GM21515 (cell line): ENCODE data around the gene TMEM9.

Source experiments
- ATAC-seq: cut with Tn5 transposase; IDR thresholded peaks from one replicate; pipeline ENCODE4 v1.9.1; 2021; ENCODE audit not compliant: unreplicated experiment

TMEM9 gene

DNA sequence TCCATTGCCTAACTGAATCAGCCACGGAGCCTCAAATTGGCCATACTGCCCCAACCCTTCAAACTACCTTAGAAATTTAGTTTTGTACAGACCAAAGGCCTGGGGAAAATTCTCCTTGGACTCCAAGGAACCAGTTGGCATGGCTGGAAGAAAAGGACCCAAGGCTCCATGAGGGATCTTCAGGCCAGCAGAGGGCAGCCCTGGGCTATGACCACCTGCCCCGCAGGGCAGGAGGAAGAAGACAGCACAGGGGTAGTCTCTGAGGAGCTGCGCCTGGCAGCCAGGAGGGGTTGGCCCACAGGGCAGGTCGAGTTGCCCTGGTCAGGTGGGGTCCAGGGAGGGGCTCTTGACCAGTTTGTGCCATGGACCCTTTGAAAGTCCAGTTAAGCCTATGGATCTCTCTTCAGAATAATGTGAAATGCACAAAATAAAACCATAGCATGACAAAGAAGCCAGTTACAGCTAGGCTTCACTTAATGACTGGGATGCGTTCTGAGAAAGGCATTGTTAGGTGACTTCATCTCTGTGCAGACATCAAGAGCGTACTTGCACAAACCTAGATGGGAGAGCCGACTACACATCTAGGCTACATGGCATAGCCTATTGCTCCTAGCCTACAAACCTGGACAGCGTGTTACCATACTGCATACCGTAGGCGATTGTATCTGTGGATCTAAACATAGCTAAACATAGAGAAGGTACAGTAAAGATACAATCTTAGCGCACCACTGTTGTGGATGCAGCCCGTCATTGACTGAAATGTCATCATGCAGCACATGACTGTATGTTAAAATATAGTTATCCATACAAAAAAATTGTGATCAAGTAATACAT is 68.2 kb downstream of the TMEM9 start:
- ATAC-seq = no peak
